C4-2B (cell line): ENCODE measurements around the gene MLEC.

ENCODE experiments used
- CTCF ChIP-seq: fragments of 450-650 bp; conservative IDR thresholded peaks from 2 replicates; pipeline ENCODE4 v1.5.1; 2017; ENCODE audit warnings: mild to moderate bottlenecking
- ZFX ChIP-seq: fragments of 450-650 bp; IDR thresholded peaks from 2 replicates; pipeline ENCODE4 v1.6.1; 2017

DNA sequence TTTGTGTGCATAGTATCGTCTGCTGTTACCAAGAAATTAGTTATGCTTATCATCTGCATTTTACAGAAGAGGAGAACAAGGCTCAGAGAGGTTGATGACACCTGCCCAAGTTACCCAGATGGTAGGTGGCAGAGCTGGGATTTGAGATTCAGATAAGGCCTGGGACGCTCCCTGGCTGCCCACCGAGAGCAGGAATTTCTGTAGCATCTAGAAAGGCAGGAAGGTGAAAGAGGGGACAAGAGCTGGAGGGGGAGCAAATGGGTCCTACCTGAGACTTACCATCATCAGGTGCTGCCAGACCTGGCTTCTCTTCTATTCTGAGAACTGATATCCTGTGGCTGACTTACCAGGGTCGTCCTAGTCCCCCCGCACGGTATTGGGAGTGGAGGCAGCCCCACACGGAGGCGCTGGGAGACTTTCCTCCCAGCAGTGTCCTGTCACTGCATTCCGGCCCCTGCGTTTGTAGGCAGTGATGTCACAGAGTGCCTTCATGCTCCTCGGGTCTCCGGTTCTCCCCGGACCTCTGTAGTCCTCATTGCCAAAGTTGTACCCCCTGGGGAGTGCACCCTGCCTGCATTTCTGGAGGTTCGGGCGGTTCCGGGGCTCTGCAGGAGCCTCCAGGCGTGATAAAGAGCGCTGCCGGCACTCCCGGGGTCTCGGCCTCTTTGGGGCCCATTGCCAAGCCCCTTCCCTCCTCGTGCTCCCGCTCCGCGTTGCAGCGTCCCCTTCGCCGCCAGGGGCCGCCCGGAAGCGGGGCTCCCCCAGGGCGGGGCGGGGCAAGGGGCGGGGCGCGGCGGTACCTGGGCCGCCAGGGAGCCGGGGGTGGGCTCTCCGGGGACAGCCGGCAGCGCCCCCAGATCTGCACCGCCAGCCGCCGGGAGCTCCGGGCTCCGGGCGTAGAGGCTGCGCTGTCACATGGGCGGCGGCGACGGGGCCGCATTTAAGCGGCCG lies 46.9 kb upstream of the MLEC start, which contains the start of gene CABP1:
- TF ChIP-seq CTCF, result peak; percentile 33
- TF ChIP-seq ZFX, result no peak
